Measurements from ENCODE around the gene ANKRD30BL.
"Not testable (repeated sequence)": the region's sequence is repeated elsewhere in the genome, so short reads cannot be mapped to it uniquely, and the experiment has no call there.

Gene ANKRD30BL, protein sequence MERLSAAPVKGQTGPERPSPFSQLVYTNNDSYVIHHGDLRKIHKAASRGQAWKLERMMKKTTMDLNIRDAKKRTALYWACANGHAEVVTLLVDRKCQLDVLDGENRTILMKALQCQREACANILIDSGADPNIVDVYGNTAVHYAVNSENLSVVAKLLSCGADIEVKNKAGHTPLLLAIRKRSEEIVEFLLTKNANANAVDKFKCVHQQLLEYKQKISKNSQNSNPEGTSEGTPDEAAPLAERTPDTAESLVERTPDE

GRCh38 chr2:132161161-132162124 is at the start of gene ANKRD30BL:
ANKRD30BL (minus strand) TSS chr2:132161952; CDS start chr2:132161705, 247 bp downstream.
- DNase-seq (ENCODE audit: low read depth), result not testable (repeated sequence)

DNA sequence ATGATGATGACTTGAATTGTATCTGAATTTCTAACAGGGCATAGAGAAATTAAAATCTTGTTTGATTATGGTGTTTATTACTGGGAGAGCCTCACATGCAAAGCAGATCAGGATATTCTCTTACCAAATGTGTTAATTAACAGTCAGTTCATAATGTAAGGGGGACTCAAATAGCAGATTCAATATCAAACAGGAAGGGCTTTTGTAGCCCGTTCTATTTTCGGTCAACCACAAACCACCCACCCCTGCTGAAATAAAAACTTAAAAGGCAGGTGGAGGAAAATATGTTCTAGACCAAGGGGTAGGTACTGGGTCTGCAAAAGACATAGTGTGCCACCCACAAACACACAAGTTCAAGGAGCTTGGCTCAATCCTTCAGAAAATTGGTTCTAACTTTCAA is 41.1 kb upstream of the ANKRD30BL start:
- DNase-seq (ENCODE audit: low read depth), result not testable (repeated sequence)

DNA sequence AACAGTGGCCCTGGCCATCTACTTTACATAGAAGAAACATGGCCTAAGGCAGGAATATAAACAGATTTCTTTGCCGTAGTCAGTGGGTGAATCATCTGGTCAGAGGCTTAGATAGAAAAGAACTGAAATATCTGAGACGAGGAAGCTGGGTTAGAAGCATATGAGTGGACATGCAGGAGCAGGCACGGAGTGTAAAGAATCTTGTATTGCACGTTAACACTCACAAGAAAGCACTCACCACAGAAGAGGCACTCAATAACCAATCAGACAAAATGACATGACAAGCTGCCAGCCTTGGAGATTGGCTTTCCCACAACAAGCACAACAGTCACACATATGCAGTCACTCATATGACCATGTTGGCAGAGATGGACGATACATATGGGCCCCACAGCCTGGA is 31.1 kb upstream of the ANKRD30BL start:
- not testable (repeated sequence) for DNase-seq (ENCODE audit: low read depth)

- not testable (repeated sequence) for DNase-seq (ENCODE audit: low read depth)
These were observed 5.3 kb upstream of the ANKRD30BL start for GRCh38 chr2:132167100-132167499.

- DNase-seq (ENCODE audit: low read depth), result not testable (repeated sequence)
These were observed 441 bp upstream of the ANKRD30BL start for GRCh38 chr2:132162125-132162660.

- DNase-seq (ENCODE audit: low read depth), result not testable (repeated sequence)
These were observed 15.0 kb downstream of the ANKRD30BL start for GRCh38 chr2:132146774-132147173.
